Skin epidermis (tissue), 12 donors: ENCODE data around the gene MED9.
A peak's percentile ranks its signal among the peaks of the same experiment; 100 is the strongest.
"Not testable (repeated sequence)": the region's sequence is repeated elsewhere in the genome, so short reads cannot be mapped to it uniquely, and the experiment has no call there.

Experiments used
- H3K27ac ChIP-seq, 21 experiments: fragments of 200-600 bp; sonication (generic) in 11 of 21; one replicate each; pipeline ENCODE4 v1.5.0; 2020; ENCODE audit warnings: mild to moderate bottlenecking in 3 of 21, inconsistent platforms in 2 of 21, moderate library complexity in 2 of 21
- H3K4me3 ChIP-seq, 7 experiments: fragments of 200-600 bp; sonication (generic) in 2 of 7; one replicate each; pipeline ENCODE4 v1.5.0; 2020; ENCODE audit warnings: inconsistent platforms in 2 of 7, mild to moderate bottlenecking in 2 of 7, moderate library complexity in 1 of 7

Gene MED9

DNA sequence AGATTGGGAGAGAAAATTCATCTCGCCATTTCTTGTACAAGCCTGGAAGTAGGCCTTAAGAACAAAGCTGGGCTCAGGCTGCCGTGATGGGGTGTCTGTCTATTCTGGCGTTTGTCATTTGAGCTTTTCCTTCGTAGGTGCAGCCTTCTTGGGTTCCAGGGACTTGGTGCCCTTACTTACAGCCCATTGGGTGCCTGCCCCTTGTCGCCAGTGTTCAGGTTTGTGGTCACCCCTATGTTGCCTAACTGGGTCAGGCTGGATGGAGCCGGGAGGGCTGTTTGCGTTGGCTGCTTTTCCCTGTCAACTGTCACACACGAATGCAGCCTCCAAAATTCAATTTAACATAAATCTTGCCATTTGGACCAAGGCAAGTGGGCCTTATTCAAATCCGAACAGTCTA, 23.7 kb upstream of the MED9 start:
- no peak overlapping the region for H3K27ac ChIP-seq
- H3K4me3 ChIP-seq = no peak overlapping the region

DNA sequence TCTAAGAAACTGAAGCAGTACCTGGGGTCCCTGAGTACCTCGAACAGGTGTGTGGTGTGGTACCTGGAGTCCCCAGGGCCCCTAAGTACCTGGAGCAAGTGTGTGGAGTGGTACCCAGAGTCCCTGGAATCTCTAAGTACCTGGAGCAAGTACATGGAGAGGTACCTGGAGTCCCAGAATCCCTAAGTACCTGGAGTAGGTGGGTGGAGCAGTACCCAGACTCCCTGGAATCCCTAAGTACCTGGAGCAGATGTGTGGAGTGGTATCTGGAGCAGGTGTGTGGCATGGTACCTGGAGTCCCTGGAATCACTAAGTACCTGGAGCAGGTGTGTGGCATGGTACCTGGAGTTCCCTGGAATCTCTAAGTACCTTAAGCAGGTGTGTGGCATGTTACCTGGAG, 22.5 kb upstream of the MED9 start:
- no peak overlapping the region for H3K4me3 ChIP-seq
- no peak overlapping the region for H3K27ac ChIP-seq

DNA sequence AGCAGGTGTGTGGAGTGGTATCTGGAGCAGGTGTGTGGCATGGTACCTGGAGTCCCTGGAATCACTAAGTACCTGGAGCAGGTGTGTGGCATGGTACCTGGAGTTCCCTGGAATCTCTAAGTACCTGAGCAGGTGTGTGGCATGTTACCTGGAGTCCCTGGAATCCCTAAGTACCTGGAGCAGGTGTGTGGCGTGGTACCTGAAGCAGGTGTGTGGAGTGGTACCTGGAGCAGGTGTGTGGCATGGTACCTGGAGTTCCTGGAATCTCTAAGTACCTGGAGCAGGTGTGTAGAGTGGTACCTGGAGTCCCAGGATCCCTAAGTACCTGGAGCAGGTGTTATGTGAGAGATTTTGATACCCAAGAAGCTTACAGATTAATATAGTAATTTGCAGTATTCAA, 22.1 kb upstream of the MED9 start:
- not testable (repeated sequence) for H3K27ac ChIP-seq, H3K4me3 ChIP-seq

DNA sequence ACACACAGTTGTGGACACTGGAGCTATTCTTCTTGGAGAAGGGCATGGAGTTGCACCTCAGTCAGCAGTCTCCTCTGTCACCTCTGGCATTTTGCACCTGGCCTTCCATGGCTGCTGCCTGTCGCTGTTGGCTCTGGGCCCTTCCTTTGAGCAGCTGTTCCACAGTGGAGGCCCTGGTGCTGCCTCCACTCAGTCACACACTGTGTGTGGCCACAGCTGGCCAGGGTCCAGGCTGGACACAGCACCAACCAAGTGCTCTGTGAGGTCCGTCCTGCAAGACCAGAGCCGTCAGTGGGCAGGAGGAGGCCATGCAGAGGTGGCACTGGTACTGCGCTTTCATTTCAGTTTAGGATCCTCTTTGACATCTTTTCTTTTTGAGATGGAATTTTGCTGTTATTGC, 21.6 kb upstream of the MED9 start:
- H3K4me3 ChIP-seq = no peak overlapping the region

DNA sequence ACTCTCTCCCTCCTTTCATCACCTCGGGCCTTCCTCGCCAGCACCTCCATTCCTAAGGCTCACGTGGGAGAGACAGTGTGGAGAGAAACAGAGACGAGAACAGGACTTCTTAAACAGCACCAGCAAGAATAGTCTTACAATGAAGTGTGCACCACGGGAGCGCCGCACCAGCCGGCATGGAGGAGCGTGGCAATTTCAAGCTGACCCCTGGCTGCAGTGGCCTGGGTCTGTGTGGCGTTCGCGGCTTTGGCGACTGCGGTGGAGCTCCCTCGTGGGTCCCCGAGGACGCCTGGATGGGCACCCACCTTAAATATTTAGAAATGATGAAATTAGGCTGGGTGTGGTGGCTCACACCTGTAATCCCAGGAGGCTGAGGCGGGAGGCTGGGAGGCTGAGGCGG, 20.5 kb upstream of the MED9 start:
- Histone ChIP-seq H3K4me3 (no peak overlapping the region), H3K27ac (no peak overlapping the region)

More for the DNA sequence above, 21.6 kb upstream of the MED9 start:
- no peak overlapping the region for H3K27ac ChIP-seq

- no peak overlapping the region for H3K27ac ChIP-seq
These were observed 19.1 kb upstream of the MED9 start for GRCh38 chr17:17457680-17458079.

DNA sequence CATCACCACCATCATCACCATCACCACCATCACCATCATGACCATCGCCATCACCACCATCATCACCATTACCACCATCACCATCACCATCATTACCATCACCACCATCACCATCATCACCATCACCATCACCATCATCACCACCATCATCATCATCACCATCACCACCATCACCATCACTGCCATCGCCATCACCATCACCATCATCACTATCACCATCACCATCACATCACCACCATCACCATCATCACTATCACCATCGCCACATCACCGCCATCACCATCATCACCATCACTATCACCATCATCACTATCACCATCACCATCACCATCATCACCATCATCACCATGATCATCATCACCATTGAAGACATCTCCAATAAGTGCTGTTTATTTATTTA, 16.8 kb upstream of the MED9 start:
- no peak overlapping the region for H3K4me3 ChIP-seq

More at GRCh38 chr17:17457680-17458079, 19.1 kb upstream of the MED9 start:
- H3K4me3 ChIP-seq = no peak overlapping the region

GRCh38 chr17:17462048-17462824, 14.6 kb upstream of the MED9 start:
- H3K4me3 ChIP-seq = no peak overlapping the region
- no peak overlapping the region for H3K27ac ChIP-seq

More for the DNA sequence above, 16.8 kb upstream of the MED9 start:
- no peak overlapping the region for H3K27ac ChIP-seq

- H3K4me3 ChIP-seq = no peak overlapping the region
- no peak overlapping the region for H3K27ac ChIP-seq
These were observed 13.0 kb upstream of the MED9 start for GRCh38 chr17:17463821-17464220.

DNA sequence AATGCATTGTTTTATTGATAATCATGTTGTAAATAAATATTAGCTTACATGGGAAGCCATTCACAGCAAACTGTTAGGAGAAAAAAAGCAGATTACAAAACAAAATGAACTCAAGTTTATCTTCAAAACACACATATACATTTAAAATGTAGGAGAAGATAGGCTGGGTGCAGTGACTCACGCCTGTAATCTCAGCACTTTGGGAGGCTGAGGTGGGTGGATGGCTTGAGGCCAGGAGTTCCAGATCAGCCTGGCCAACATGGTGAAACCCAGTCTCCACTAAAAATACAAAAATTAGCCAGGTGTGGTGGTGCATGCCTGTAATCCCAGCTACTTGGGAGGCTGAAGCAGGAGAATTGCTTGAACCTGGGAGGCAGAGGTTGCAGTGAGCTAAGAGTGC, 10.9 kb upstream of the MED9 start:
- H3K27ac ChIP-seq, H3K4me3 ChIP-seq: not testable (repeated sequence)

DNA sequence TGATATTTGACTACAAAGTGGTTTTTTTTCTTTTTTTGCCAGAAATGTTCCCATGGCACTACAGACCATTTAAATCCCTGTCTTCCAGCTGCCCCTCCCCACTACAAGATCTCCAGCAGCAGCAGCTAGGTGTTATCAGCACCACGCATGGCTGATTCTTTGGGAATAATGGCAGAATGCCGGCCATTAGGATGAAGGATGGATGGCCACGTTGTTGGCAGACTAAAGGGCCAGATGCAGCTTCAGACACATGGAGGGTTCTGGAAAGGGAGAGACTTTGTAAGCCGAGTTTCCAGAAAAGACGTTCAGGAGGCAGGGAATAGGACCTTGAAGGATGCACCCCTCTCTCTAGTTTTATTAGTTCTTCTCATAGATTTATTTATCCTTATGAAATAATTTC, 10.3 kb upstream of the MED9 start:
- Histone ChIP-seq H3K27ac (no peak overlapping the region), H3K4me3 (no peak overlapping the region)

DNA sequence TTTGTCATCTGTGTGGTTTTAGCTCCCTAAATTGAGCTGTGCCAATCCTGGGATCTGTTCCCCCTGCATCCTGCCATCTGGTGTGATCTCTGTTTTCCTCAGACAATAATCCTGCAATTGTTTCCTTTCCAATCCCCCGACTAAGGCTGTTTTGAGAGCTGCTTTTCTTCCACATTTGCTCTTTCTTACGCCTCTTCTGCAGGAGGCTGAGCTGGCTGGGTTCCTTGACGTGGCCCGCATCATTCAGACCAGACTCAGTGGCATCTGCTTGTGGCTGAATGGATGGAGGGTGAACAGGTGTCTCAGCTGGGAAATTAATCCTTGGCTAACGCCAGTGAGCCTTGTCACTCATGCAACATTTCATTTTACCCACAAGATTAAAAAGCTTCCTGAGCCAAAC, 9.8 kb upstream of the MED9 start:
- Histone ChIP-seq H3K4me3 (no peak overlapping the region), H3K27ac (no peak overlapping the region)

- Histone ChIP-seq H3K4me3 (no peak overlapping the region), H3K27ac (no peak overlapping the region)
These were observed 9.1 kb upstream of the MED9 start for GRCh38 chr17:17467720-17468119.

DNA sequence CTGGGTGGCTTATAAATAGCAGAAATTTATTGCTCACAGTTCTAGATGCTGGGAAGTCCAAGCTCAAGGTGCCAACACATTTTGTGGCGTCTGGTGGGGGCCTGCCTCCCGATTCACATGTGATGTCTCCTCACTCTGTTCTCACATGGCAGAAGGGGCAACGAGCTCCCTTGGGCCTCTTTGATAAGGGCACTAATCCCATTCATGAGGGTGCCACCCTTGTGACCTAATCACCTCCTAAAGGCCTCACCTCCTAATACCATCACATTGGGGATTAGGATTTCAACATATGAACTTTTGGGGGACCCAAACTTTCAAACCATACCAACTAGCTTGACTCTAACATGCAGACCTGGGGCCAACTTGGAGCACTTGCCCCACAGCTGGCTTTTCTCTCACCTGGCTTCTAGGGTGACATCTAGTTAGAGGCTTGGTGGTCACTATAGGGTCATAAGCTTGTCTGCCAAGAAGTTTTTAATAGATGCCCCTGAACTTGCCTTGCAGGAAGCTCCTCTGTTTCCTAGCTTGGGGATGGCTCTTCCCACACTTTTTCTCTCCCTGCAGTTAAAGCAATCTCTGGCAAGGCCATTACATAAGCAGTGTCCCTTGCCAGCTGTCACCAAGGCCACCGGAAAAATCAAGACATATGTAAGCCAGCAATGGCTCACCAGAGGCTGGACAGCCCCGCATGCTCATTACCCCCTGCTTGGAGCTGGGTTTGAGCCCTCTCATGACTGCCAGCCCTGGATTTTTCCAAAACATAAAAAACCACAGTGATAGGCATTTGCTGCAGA, 8.4 kb upstream of the MED9 start:
- Histone ChIP-seq H3K4me3 (no peak overlapping the region), H3K27ac (peak overlapping the region in 1 of 21 experiments; percentile 50)

- no peak overlapping the region for H3K4me3 ChIP-seq
- no peak overlapping the region for H3K27ac ChIP-seq
These were observed 7.4 kb upstream of the MED9 start for GRCh38 chr17:17469358-17469757.

GRCh38 chr17:17469996-17470395, 6.8 kb upstream of the MED9 start:
- no peak overlapping the region for H3K4me3 ChIP-seq
- no peak overlapping the region for H3K27ac ChIP-seq

DNA sequence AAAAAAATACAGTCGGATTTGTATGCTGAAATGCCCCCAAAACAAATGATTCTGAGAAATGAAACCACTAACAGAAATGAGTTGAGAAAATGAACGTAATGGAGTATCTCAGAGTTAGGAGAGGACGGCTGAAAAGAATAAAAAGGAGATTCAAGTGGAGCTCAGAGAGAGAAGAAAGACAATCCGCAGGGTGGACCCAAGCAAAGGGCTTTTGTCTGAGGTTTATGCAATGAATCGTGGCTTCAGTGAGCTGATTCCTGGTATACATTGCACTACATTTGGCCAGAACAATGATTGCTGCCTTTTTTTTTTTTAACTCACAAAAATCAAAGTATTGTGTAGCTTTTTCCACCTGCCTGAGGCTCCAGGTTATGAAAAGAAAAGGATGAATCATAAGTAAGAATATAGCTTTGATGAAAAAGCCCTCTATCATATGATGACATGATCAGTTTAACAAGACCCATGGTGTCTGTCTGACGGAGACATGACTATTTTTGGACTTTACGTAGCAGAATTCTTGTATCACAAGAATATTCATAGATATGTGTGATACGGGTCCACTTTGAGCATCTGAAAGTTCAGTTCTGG, 4.4 kb upstream of the MED9 start:
- no peak overlapping the region for H3K4me3 ChIP-seq
- H3K27ac ChIP-seq = peak overlapping the region in 9 of 21 experiments; percentile 0 to 51 (median 31)

DNA sequence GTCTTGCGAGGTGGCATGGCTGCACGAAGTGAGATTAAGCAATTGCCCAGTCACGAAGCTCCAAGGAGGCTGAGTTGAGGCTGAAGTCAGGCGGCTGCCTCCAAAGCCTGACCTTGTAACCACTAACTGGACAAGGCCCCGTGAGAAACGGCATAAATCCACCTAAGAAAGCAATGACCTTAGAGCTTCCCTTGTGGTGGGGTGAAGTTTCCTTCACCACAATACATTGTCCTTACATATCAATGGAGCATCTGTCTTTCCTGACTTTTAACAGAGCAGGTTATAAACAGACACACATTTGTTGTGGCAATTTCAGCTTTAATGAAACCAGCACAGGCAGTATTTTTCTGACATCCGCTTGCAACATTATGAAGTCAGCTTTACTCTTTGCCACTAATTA, 2.5 kb upstream of the MED9 start:
- Histone ChIP-seq H3K27ac (no peak overlapping the region), H3K4me3 (no peak overlapping the region)

DNA sequence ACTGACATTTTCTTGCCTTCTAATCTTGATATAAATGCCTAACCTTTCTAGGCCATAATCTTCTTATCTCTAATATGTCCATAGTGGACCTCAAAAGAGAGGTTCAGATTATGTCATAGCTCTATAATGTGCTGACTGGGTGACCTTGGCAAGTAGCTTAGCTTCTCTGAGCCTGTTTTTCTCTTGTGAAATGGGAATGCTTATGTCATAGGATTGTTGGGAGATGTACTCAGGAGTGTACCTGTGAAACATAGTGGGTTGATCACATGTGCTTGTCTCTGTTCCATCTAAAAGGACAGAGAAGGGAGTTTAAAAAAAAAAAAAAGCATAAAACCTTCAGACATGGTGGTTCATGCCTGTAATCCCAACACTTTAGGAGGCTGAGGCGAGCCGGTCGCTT, 2.4 kb downstream of the MED9 start:
- Histone ChIP-seq H3K4me3 (no peak overlapping the region), H3K27ac (peak overlapping the region in 6 of 21 experiments; percentile 16 to 97 (median 38))

GRCh38 chr17:17480593-17481148, 3.9 kb downstream of the MED9 start:
- Histone ChIP-seq H3K27ac (peak overlapping the region in 7 of 21 experiments; percentile 1 to 70 (median 40)), H3K4me3 (no peak overlapping the region)
